HepG2 (cell line): ENCODE data around the gene SCARF1. TPM values are rescaled to one million over a fixed set of nuclear protein-coding genes. Genes with fewer than 3 reads are reported as not detected.

ENCODE experiments used
- ATAC-seq: fragments of 200-7000 bp; cut with Tn5 transposase; 3 replicates; pipeline ENCODE4 v1.9.1; 2020; ENCODE audit warnings: mild to moderate bottlenecking, moderate library complexity
- BruUV-seq: library from RNA; stranded (reverse); fragments of 400-500 nt; replicated peaks from 2 replicates; lab custom pipeline; 2021; lab: Mats Ljungman, UMichigan
- CTCF ChIA-PET: fragments of 300-600 bp; formaldehyde crosslinking; extraction: SDS; loops from one replicate; lab custom pipeline; 2021; ENCODE audit warnings: low total read pairs, inconsistent platforms, low intra/inter-chr PET ratio; lab: Yijun Ruan, JAX
- POLR2A ChIA-PET: fragments of 350-600 bp; sonication (Branson Sonifier 250); formaldehyde crosslinking; loops from one replicate; lab custom pipeline; 2020; ENCODE audit warnings: antibody characterized with exemption, inconsistent platforms; lab: Yijun Ruan, JAX
- DNase-seq: peaks from one replicate; pipeline ENCODE4 v3.0.0-alpha.2; 2015; ENCODE audit warnings: low spot score
- FAIRE-seq: peaks from 3 replicates; lab custom pipeline; 2011; peaks lifted over from hg19 to GRCh38; lab: Jason Lieb, UNC
- H2AFZ ChIP-seq: one replicate; pipeline ENCODE4 v1.6.1; 2011; ENCODE audit warnings: low read length, inconsistent platforms
- H3K27ac ChIP-seq: fragments of 300-600 bp; 3 replicates; pipeline ENCODE4 v1.8.0; 2011; ENCODE audit warnings: mixed run types, mild to moderate bottlenecking, mixed read lengths, low read length, inconsistent platforms; ENCODE audit not compliant: insufficient read depth; ENCODE audit errors: extremely low read length
- H3K27me3 ChIP-seq, 2 experiments: fragments of 200-600 bp in 1 of 2; 2 replicates in 1 of 2; 3 replicates in 1 of 2; pipeline versions ENCODE4 v1.6.0 to v1.8.0; 2011; ENCODE audit warnings: low read length in 2 of 2, mild to moderate bottlenecking in 2 of 2, moderate library complexity in 2 of 2, inconsistent platforms in 1 of 2; ENCODE audit not compliant: insufficient read depth in 2 of 2, control insufficient read depth in 1 of 2
- H3K36me3 ChIP-seq, 2 experiments: fragments of 200-600 bp in 1 of 2; replicated peaks in 1 of 2; 2 replicates in 1 of 2; 3 replicates in 1 of 2; pipeline versions ENCODE4 v1.5.1 to v1.8.0; 2011; ENCODE audit warnings: low read length in 2 of 2, inconsistent platforms in 1 of 2; ENCODE audit not compliant: insufficient read depth in 2 of 2, control insufficient read depth in 1 of 2
- H3K4me1 ChIP-seq: 2 replicates; pipeline ENCODE4 v1.5.1; 2012; ENCODE audit warnings: low read length, inconsistent platforms; ENCODE audit not compliant: insufficient read depth
- H3K4me2 ChIP-seq: 2 replicates; pipeline ENCODE4 v1.6.0; 2011; ENCODE audit warnings: low read depth, low read length, inconsistent platforms
- H3K4me3 ChIP-seq, 3 experiments: fragments of 200-600 bp in 1 of 3; sonication (generic), shearing (Covaris generic) in 1 of 3; replicated peaks in 1 of 3; 2 replicates each; pipeline ENCODE4 v1.5.1; 2011 to 2016; ENCODE audit warnings: low read length in 3 of 3, inconsistent platforms in 2 of 3, low read depth in 2 of 3, mild to moderate bottlenecking in 2 of 3, control low read depth in 1 of 3, mixed read lengths in 1 of 3; ENCODE audit not compliant: insufficient read depth in 1 of 3
- H3K79me2 ChIP-seq: one replicate; pipeline ENCODE4 v1.6.1; 2011; ENCODE audit warnings: low read length, inconsistent platforms; ENCODE audit not compliant: insufficient read depth
- H3K9ac ChIP-seq: 2 replicates; pipeline ENCODE4 v1.6.0; 2011; ENCODE audit warnings: mild to moderate bottlenecking, low read depth, low read length, inconsistent platforms; ENCODE audit not compliant: insufficient read depth
- H3K9me3 ChIP-seq: 2 replicates; pipeline ENCODE4 v1.5.1; 2012; ENCODE audit warnings: mild to moderate bottlenecking, low read length
- H4K20me1 ChIP-seq: 2 replicates; pipeline ENCODE4 v1.6.0; 2011; ENCODE audit warnings: inconsistent platforms, mild to moderate bottlenecking, low read length, moderate library complexity; ENCODE audit not compliant: insufficient read depth
- PHF20 ChIP-seq: sonication (generic); formaldehyde crosslinking; IDR thresholded peaks from 2 replicates; pipeline ENCODE4 v1.5.0; 2020; ENCODE audit warnings: mild to moderate bottlenecking, missing genetic modification reagents
- RARG ChIP-seq: sonication (generic); formaldehyde crosslinking; IDR thresholded peaks from 2 replicates; pipeline ENCODE4 v1.4.0; 2020; ENCODE audit warnings: low read depth, mild to moderate bottlenecking, missing genetic modification reagents
- SP4 ChIP-seq: sonication (generic); formaldehyde crosslinking; IDR thresholded peaks from 2 replicates; pipeline ENCODE4 v1.8.1; 2023; ENCODE audit warnings: mild to moderate bottlenecking, missing genetic modification reagents
- THYN1 ChIP-seq: sonication (generic); formaldehyde crosslinking; IDR thresholded peaks from 2 replicates; pipeline ENCODE4 v1.8.1; 2023; ENCODE audit warnings: low read depth, mild to moderate bottlenecking, moderate library complexity, missing genetic modification reagents, borderline replicate concordance
- ZMYM2 ChIP-seq: sonication (generic); formaldehyde crosslinking; IDR thresholded peaks from 2 replicates; pipeline ENCODE4 v1.8.0; 2022; ENCODE audit warnings: mild to moderate bottlenecking, missing genetic modification reagents
- ZNF121 ChIP-seq: sonication (generic); formaldehyde crosslinking; IDR thresholded peaks from 2 replicates; pipeline ENCODE4 v1.5.0; 2020; ENCODE audit warnings: mild to moderate bottlenecking, missing genetic modification reagents
- ZNF274 ChIP-seq: sonication (generic); formaldehyde crosslinking; IDR thresholded peaks from 2 replicates; pipeline ENCODE4 v1.5.1; 2020; ENCODE audit warnings: mild to moderate bottlenecking, missing genetic modification reagents
- ZNF460 ChIP-seq: sonication (generic); formaldehyde crosslinking; IDR thresholded peaks from 2 replicates; pipeline ENCODE4 v1.5.1; 2020; ENCODE audit warnings: missing genetic modification reagents, mild to moderate bottlenecking, borderline replicate concordance
- ZNF749 ChIP-seq: sonication (generic); formaldehyde crosslinking; IDR thresholded peaks from 2 replicates; pipeline ENCODE4 v1.8.0; 2022; ENCODE audit warnings: mild to moderate bottlenecking, missing genetic modification reagents, moderate library complexity, borderline replicate concordance
- ZNF776 ChIP-seq: sonication (generic); formaldehyde crosslinking; IDR thresholded peaks from 2 replicates; pipeline ENCODE4 v1.4.0; 2020; ENCODE audit warnings: mild to moderate bottlenecking, missing genetic modification reagents
- WGBS: methylation state at CpG from one replicate; pipeline ENCODE4 v1.1.6; 2017; ENCODE audit warnings: low lambda C conversion rate; 5-methylcytosine and 5-hydroxymethylcytosine counted together
- in situ Hi-C: cut with HindIII; loops from 2 replicates; pipeline ENCODE4 v1.10.0; 2017; ENCODE audit warnings: low pct_unique_long_range_greater_than_20kb; ENCODE audit not compliant: extremely low pct_ligation_motif_present
- intact Hi-C: fragments of 100-400 bp; cut with micrococcal nuclease; formaldehyde crosslinking; loops from one replicate; pipeline ENCODE4 v1.10.0; 2022; ENCODE audit not compliant: unreplicated experiment
- polyA plus RNA-seq, 8 experiments: library from polyadenylated mRNA; depleted of rRNA in 3 of 8; stranded (reverse) in 7 of 8; unstranded in 1 of 8; fragments of >200 nt; fragmentation: Illumina TruSeq in 4 of 8; extraction: Trizol in 4 of 8; gene quantifications; 2 replicates each; pipeline versions ENCODE4 v1.2.1 to v1.2.3, GENCODE V29; 2011 to 2016; ENCODE audit warnings: low read depth in 4 of 8, missing spikeins in 1 of 8, mixed read lengths in 1 of 8; ENCODE audit not compliant: insufficient read depth in 1 of 8
- total RNA-seq, 5 experiments: library from RNA; depleted of rRNA; stranded (reverse); fragments of >200 nt; fragmentation: Illumina TruSeq; extraction: Trizol; gene quantifications; 2 replicates each; pipeline ENCODE4 v1.2.3, GENCODE V29; 2016; ENCODE audit warnings: low read depth in 1 of 5

Gene SCARF1
- total and polyA plus RNA-seq, 2 of the 13 experiments (the other 11 are each of a cell fraction or from before 2014, with no cell fraction given), result 0.24 to 0.71 TPM

DNA sequence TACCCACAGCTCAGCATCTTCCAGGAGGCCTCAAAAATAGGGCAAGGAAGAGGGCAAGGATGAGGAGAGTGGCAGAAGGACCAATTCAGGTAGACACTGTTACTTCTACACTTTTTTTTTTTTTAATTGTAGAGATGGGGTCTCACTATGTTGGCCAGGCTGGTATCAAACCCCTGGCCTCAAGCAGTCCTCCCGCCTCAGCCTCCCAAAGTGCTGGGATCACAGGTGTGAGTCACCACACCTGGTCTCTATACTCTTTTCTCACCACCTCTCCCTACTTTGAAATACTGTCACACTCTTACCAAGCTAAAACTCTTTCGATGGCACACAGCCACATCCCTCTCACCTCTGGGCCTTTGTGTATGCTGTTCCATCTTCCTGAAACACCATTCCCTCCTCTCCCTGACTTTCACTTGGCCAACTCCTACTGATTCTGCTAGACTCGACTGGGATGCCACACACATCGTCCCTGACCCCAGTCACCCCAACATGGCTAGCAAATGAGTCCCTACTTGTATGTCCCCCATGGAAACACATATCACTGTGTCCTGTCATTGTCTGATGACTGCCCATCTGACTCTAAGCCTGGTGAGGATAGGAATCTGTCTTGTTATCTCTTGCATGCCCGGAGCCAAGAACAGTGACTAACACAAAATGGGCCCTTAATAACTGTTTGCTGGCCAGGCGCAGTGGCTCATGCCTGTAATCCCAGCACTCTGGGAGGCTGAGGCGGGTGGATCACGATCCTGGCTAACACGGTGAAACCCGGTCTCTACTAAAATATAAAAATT is 9.7 kb downstream of the SCARF1 start:
- CTCF ChIA-PET, result no interaction called here
- intact Hi-C loops, result no loop called here
- peaks cover 5 to 46% of the 10 kb centered on the region in 2 experiments; a peak in 4 of 5 replicates for H3K27me3 ChIP-seq
- H3K4me1 ChIP-seq, result peaks cover 32% of the 10 kb centered on the region
- no peak overlapping the region for H3K4me3 ChIP-seq
- WGBS, result 38% methylated on average over 10 of the region's 10 CpGs
- no peak overlapping the region for H3K9ac ChIP-seq
- no peaks in the 10 kb centered on the region for H3K9me3 ChIP-seq
- DNase-seq (no peak), FAIRE-seq (no peak), ATAC-seq (no peak)
- no peaks in the 10 kb centered on the region for H4K20me1 ChIP-seq
- TF ChIP-seq ZNF460 (CRISPR knock-in tag), result no peak
- TF ChIP-seq ZNF121 (CRISPR knock-in tag), result peak; percentile 32; the same call in 1 of the 2 replicates
- TF ChIP-seq ZNF776 (CRISPR knock-in tag), result 0 out of 2 replicates have a peak, but pooled peaks have one; percentile 36
- TF ChIP-seq ZNF274, result no peak
- no peak overlapping the region for H3K4me2 ChIP-seq
- no peak overlapping the region for H2AFZ ChIP-seq
- in situ Hi-C loops, result no loop called here
- H3K79me2 ChIP-seq, result no peaks in the 10 kb centered on the region
- no peak overlapping the region for H3K27ac ChIP-seq
- POLR2A ChIA-PET, result interaction anchor here (1.2 kb wide), 1 partner anchor 58 kb away, joined by 3 read pairs; no protein-coding TSS in a partner anchor
- H3K36me3 ChIP-seq, result no peaks in the 10 kb centered on the region
- BruUV-seq, result no TSS peak

DNA sequence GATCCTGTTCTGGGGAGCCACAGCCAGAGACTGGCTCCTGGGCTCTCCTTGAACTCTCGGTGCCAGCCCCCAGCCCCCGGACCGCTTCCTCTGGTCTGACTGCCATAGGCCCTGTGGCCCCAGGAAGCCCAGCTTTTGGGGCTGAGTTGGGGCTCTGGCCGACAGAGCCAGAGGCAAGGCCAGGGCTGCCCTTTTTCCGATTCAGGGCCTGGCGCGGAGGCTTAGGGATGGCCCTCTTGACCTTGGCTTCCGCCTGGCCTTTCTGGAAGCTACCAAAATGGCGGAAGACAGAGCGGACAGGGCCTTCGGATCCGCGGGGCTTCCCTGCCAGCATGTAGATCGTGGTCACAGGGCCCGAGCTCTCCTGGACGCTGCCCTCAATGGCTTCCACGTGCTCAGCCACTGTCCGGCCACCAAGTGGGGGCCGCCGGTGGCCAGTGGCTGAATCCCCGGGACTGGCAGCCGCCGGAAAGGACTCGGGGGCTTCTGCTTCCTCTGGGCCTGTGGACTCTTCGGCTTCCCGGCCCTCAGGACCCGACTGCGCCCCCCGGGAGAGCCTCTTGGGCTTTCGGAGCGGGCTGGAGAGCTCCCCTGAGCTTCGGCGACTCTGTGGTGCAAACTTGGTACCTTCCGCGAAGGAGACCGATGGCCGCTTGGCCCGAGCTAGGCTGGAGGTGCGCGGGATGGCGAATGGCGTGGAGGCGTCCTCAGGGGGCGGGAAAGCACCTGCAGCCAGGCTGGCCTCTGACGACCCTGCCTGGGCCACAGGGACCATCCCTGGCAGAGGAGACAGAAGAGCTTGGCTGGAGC is 10.5 kb downstream of the SCARF1 start:
- ChIA-PET CTCF (no interaction called here), POLR2A (no interaction called here)
- in situ Hi-C loops, result no loop called here
- no peak overlapping the region for H3K4me2 ChIP-seq
- DNase-seq, result no peak
- H3K9me3 ChIP-seq, result no peaks in the 10 kb centered on the region
- 77% methylated on average over 20 of the region's 45 CpGs for WGBS
- H3K27me3 ChIP-seq, result peaks cover 5 to 38% of the 10 kb centered on the region in 2 experiments; a peak in 4 of 5 replicates
- H3K27ac ChIP-seq, result no peak overlapping the region
- H3K9ac ChIP-seq, result no peak overlapping the region
- no peaks in the 10 kb centered on the region for H3K79me2 ChIP-seq
- no peak for FAIRE-seq
- no peak overlapping the region for H3K4me3 ChIP-seq
- no peaks in the 10 kb centered on the region for H3K36me3 ChIP-seq
- H4K20me1 ChIP-seq, result no peaks in the 10 kb centered on the region
- H3K4me1 ChIP-seq, result peaks cover 30% of the 10 kb centered on the region
- intact Hi-C loops, result no loop called here
- H2AFZ ChIP-seq, result no peak overlapping the region
- BruUV-seq, result no TSS peak
- no peak for ATAC-seq
- TF ChIP-seq RARG (CRISPR knock-in tag) (no peak), THYN1 (CRISPR knock-in tag) (no peak), ZMYM2 (CRISPR knock-in tag) (no peak), ZNF274 (no peak), PHF20 (no peak), SP4 (no peak), ZNF749 (no peak)
